GM12891 (cell line): ENCODE data around the gene ATG5.

Source experiments
- PAX5 ChIP-seq: IDR thresholded peaks from 2 replicates; pipeline ENCODE4 v1.6.1; 2011; ENCODE audit warnings: low read length, moderate library complexity, mild to moderate bottlenecking; ENCODE audit not compliant: insufficient read depth, severe bottlenecking
- POLR2A ChIP-seq: IDR thresholded peaks from 2 replicates; pipeline ENCODE4 v1.6.1; 2011; ENCODE audit warnings: low read depth, low read length, control low read depth
- POLR2AphosphoS5 ChIP-seq: IDR thresholded peaks from 2 replicates; pipeline ENCODE4 v1.6.1; 2011; ENCODE audit warnings: low read depth, low read length, control low read depth
- POU2F2 ChIP-seq: IDR thresholded peaks from 2 replicates; pipeline ENCODE4 v1.6.1; 2011; ENCODE audit warnings: low read depth, mild to moderate bottlenecking, control low read depth, low read length, moderate library complexity
- SPI1 ChIP-seq: IDR thresholded peaks from 2 replicates; pipeline ENCODE4 v1.6.1; 2011; ENCODE audit warnings: low read depth, low read length, control low read depth
- TAF1 ChIP-seq: IDR thresholded peaks from 2 replicates; pipeline ENCODE4 v1.6.1; 2011; ENCODE audit warnings: low read depth, low read length, control low read depth

- TF ChIP-seq POLR2A: no peak
- no peak for TF ChIP-seq POLR2AphosphoS5
- TF ChIP-seq TAF1: no peak
- peak; percentile 47 for TF ChIP-seq SPI1
- no peak for TF ChIP-seq POU2F2
- TF ChIP-seq PAX5: no peak
These were observed 146.7 kb downstream of the ATG5 start for GRCh38 chr6:106178900-106179299.
